ENCODE measurements around the gene SRXN1.

Gene SRXN1

DNA sequence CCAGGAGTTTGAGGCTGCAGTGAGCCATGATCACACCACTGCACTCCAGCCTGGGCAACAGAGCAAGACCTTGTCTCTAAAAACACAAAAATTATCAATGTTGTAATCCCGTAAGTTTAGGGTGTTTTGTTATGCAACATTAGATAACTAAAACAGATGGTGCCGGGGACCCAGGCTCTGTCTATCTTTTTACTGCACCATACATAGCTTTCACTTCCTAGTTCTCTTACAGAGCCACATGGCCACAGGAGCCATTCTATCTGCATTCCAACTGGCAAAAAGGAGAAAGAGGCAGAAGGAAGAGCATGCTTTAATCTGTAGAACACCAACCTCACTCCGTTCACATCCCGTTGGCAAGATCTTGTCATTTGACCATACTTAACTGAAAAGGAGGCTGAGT, 37.5 kb downstream of the SRXN1 start:
- Histone ChIP-seq H3K36me3 (ENCODE audit: insufficient read depth, low read length) (no peaks in the 10 kb centered on the region), H3K27ac (ENCODE audit: low read length) (no peak overlapping the region), H3K4me3 (ENCODE audit: low read depth in 1 of 2, low read length in 2 of 2) (no peak overlapping the region), H2AFZ (ENCODE audit: low read depth, low read length) (no peak overlapping the region), H3K9ac (ENCODE audit: low read depth, low read length) (no peak overlapping the region), H3K9me3 (ENCODE audit: insufficient read depth, low read length, severe bottlenecking) (no peaks in the 10 kb centered on the region), H4K20me1 (ENCODE audit: insufficient read depth, low read length) (no peaks in the 10 kb centered on the region; the same call in 1 of the 2 replicates), H3K79me2 (ENCODE audit: insufficient read depth, low read length) (no peaks in the 10 kb centered on the region), H3K4me2 (ENCODE audit: insufficient read depth, low read length) (no peak overlapping the region), H3K27me3 (ENCODE audit: insufficient read depth, low read length, poor library complexity) (peaks cover 35% of the 10 kb centered on the region), H3K4me1 (ENCODE audit: insufficient read depth, low read length) (no peaks in the 10 kb centered on the region)
- no peak for TF ChIP-seq EZH2 (IDR thresholded peaks at IDR 0.05; ENCODE audit: borderline replicate concordance, low read depth, low read length, severe bottlenecking)
- TF ChIP-seq, protein P1, sequence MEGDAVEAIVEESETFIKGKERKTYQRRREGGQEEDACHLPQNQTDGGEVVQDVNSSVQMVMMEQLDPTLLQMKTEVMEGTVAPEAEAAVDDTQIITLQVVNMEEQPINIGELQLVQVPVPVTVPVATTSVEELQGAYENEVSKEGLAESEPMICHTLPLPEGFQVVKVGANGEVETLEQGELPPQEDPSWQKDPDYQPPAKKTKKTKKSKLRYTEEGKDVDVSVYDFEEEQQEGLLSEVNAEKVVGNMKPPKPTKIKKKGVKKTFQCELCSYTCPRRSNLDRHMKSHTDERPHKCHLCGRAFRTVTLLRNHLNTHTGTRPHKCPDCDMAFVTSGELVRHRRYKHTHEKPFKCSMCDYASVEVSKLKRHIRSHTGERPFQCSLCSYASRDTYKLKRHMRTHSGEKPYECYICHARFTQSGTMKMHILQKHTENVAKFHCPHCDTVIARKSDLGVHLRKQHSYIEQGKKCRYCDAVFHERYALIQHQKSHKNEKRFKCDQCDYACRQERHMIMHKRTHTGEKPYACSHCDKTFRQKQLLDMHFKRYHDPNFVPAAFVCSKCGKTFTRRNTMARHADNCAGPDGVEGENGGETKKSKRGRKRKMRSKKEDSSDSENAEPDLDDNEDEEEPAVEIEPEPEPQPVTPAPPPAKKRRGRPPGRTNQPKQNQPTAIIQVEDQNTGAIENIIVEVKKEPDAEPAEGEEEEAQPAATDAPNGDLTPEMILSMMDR (IDR thresholded peaks at IDR 0.05; ENCODE audit: borderline replicate concordance, extremely low read depth, low read length, poor library complexity, severe bottlenecking) = no peak
- DNase-seq = no peak
- no peak for ATAC-seq (ENCODE audit: insufficient read depth, low read depth)

DNA sequence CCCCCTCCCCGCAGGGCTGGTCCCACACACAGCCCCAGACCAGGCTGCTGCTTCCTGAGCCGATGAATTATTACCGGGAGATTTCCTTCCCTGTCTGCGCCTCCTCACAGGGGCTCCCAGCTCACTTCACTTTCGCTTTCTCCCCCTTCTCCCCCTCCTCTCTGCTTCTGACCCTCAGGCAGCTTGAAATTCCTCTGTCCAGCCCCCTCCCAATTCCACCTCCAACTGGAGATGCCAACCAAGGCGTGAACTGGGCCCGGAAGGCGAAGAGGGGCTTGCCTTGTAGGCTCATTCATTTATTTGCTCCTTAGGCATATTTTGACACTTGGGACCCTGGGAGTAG, 41.2 kb downstream of the SRXN1 start:
- Histone ChIP-seq H2AFZ (ENCODE audit: low read depth, low read length) (no peak overlapping the region), H3K36me3 (ENCODE audit: insufficient read depth, low read length) (no peaks in the 10 kb centered on the region), H3K27ac (ENCODE audit: low read length) (no peak overlapping the region), H3K9ac (ENCODE audit: low read depth, low read length) (no peak overlapping the region), H4K20me1 (ENCODE audit: insufficient read depth, low read length) (peaks cover 9% of the 10 kb centered on the region), H3K4me3 (ENCODE audit: low read depth in 1 of 2, low read length in 2 of 2) (no peak overlapping the region), H3K9me3 (ENCODE audit: insufficient read depth, low read length, severe bottlenecking) (no peaks in the 10 kb centered on the region), H3K4me1 (ENCODE audit: insufficient read depth, low read length) (no peaks in the 10 kb centered on the region), H3K27me3 (ENCODE audit: insufficient read depth, low read length, poor library complexity) (peaks cover 27% of the 10 kb centered on the region), H3K4me2 (ENCODE audit: insufficient read depth, low read length) (no peak overlapping the region), H3K79me2 (ENCODE audit: insufficient read depth, low read length) (no peaks in the 10 kb centered on the region)
- TF ChIP-seq, protein P1 (IDR thresholded peaks at IDR 0.05; ENCODE audit: borderline replicate concordance, extremely low read depth, low read length, poor library complexity, severe bottlenecking) = no peak
- TF ChIP-seq EZH2 (IDR thresholded peaks at IDR 0.05; ENCODE audit: borderline replicate concordance, low read depth, low read length, severe bottlenecking) = no peak
- ATAC-seq (ENCODE audit: insufficient read depth, low read depth) = no peak
- no peak for DNase-seq

DNA sequence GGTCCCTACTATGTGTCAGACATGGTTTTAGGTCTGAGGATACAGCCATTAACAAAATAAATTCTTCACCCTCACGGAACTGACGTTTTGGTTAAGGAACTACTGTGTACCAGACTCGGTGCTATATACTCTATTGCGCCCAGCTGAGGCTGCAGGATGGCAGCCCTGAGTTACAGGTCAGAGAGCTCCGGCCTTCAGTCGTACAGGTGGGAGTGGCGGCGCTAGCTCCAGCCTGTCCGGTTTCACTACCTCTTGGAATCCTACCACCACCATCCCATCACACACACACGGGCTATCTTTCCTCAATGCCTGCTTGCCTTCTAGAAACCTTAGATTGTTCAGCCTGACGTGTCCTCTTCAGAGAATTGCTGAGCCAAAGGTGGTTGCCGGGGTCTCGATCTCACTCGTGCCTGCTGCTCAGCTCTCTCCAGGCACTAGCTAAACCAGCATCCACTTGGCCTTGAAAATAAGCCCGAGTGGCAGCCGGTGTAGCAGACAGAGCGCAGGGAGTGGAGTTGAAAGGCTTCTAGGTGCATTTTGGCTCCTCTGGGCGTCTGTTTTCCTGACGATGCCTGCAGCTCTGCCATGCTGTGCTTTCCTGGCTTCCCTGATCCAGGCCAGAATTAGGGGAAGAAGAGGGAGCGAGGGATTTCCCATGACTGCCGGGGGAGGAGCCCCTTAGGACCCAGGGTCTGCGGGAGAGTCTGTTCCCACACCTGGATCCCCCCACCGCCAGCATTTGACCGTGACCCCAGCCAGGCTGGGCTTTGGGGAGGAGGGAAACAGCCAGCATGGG, 41.8 kb downstream of the SRXN1 start:
- Histone ChIP-seq H3K4me3 (ENCODE audit: low read depth in 1 of 2, low read length in 2 of 2) (no peak overlapping the region), H3K79me2 (ENCODE audit: insufficient read depth, low read length) (no peaks in the 10 kb centered on the region), H4K20me1 (ENCODE audit: insufficient read depth, low read length) (peaks cover 9% of the 10 kb centered on the region), H3K36me3 (ENCODE audit: insufficient read depth, low read length) (no peaks in the 10 kb centered on the region), H3K4me2 (ENCODE audit: insufficient read depth, low read length) (no peak overlapping the region), H3K9me3 (ENCODE audit: insufficient read depth, low read length, severe bottlenecking) (no peaks in the 10 kb centered on the region), H3K27ac (ENCODE audit: low read length) (no peak overlapping the region), H3K9ac (ENCODE audit: low read depth, low read length) (no peak overlapping the region), H3K4me1 (ENCODE audit: insufficient read depth, low read length) (no peaks in the 10 kb centered on the region), H2AFZ (ENCODE audit: low read depth, low read length) (no peak overlapping the region), H3K27me3 (ENCODE audit: insufficient read depth, low read length, poor library complexity) (peaks cover 24% of the 10 kb centered on the region)
- DNase-seq (no peak), ATAC-seq (ENCODE audit: insufficient read depth, low read depth) (no peak)
- TF ChIP-seq, protein P1 (IDR thresholded peaks at IDR 0.05; ENCODE audit: borderline replicate concordance, extremely low read depth, low read length, poor library complexity, severe bottlenecking) = no peak
- no peak for TF ChIP-seq EZH2 (IDR thresholded peaks at IDR 0.05; ENCODE audit: borderline replicate concordance, low read depth, low read length, severe bottlenecking)
